H54 (cell line): ENCODE measurements around the gene CBLN1.
"Not testable (repeated sequence)": the region's sequence is repeated elsewhere in the genome, so short reads cannot be mapped to it uniquely, and the experiment has no call there.

Source experiments
- DNase-seq: peaks from one replicate; pipeline ENCODE4 v3.0.0; 2011; ENCODE audit warnings: low spot score, mixed read lengths; ENCODE audit not compliant: insufficient read length
- FAIRE-seq: peaks from 3 replicates; lab custom pipeline; 2011; peaks lifted over from hg19 to GRCh38; lab: Jason Lieb, UNC
- POLR2A ChIP-seq: IDR thresholded peaks from 2 replicates; pipeline ENCODE4 v1.6.1; 2011; ENCODE audit warnings: low read depth, mild to moderate bottlenecking, low read length

Gene CBLN1

DNA sequence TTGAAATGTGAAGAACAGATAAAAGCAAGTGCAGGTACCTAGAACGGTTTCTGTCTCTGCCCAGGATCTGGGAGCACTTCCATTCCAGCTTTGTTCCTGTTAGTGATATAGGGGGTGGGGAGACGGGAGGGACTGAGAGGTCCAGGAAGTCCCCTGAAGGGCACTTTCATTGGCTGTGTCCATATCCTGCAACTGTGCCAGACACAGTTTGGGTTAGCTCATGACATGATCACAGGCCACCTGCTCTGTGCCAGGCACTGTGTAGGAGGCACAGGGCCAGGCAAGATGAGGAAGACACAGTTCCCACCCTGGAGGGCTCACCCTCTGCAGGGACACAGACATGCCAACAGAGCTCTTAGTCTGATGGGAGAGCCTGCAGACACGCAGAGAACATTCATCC is 7.9 kb downstream of the CBLN1 start:
- FAIRE-seq (no peak), DNase-seq (no peak)
- no peak for TF ChIP-seq POLR2A

DNA sequence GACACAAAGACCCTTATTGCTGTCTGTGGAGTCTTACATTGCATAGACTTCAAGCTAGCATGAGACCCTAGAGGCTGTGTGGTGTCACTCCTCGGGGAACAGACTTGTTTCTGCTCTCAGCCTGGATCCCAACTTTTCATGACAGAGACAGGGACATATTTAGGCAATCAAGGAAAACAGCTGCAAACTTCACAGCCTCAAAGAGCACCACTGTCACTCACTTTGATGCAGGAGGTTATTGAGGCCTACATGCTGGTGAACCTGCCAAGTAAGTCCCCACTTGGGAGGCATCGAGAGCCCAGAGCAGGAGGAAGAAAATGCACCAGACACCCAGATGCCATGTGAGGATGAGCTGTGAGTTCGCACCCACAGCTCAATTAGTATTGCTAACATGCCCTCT is 10.3 kb downstream of the CBLN1 start:
- TF ChIP-seq POLR2A, result no peak
- FAIRE-seq, result no peak
- DNase-seq, result no peak

DNA sequence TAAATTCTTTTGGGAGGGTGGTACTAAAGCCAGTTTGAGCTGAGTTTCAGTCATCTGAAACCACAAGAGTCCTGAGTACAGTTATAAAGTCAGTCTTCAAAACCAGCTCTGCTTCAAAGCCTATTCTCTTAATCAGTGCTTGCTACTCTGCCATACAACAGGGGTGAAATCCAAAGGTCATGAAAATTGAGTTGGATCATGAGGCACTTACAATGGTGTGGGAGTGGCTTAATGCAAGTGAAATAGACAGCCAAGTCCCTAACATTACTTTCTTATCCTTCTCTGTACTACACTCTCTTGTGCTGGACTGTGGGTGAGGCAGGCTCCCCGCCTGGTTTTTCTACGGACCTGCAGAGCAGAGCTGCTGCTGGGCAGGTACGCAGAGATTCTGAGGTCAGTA is 12.4 kb downstream of the CBLN1 start:
- TF ChIP-seq POLR2A, result no peak
- no peak for FAIRE-seq
- no peak for DNase-seq

DNA sequence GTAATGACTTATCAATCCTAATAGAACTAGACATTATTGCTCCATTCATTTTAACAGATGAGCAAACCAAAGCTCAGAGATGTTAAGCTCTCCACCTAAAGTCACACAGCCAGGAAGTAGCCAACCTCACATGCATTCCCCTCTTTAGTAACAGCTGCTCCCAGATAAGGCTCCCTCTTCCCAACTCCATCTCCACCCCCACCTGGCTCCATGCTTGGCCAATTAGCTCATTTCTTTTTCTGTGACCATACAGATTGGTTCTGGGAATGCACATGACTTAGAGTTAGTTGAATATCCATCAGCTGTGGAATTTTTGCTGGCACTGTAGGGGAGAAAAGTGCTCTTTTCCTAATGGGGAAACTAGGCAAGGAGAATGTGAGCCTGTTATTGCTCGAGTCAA is 13.0 kb downstream of the CBLN1 start:
- no peak for TF ChIP-seq POLR2A
- no peak for DNase-seq
- no peak for FAIRE-seq

DNA sequence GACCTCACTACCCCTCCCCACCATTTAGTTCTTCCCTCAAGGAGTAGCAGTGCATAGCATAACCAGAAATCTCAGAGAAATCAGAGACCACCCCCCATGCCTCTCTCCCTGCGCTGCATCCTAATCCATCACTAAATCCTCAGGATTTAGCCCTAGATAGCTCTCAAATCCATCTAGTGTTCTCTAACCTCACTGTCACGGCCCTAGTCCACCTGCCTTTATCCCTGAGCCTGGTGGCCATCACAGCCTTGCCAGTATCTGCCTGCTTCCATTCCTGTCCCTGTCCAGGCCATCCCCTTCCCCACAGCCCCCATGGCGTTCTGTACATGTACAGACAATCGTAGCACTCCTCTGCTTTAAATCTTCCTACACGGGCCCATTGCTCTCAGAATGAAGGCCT is 19.1 kb downstream of the CBLN1 start:
- no peak for TF ChIP-seq POLR2A
- no peak for DNase-seq

DNA sequence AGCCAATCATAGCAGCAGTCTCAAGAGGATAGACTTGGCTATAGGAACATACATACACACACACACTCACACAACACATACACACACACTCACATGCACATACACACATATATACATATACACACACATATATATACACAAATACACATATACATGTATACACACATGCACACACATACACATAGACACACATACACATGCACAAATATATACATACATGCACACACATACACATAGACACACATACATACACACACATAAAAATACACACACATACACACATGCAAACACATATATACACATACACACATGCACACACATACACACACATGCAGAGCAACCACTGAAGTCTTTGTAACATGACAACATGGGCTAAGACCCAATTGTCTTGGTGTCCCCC is 19.7 kb downstream of the CBLN1 start:
- no peak for FAIRE-seq
- no peak for DNase-seq
- no peak for TF ChIP-seq POLR2A

More for the DNA sequence above, 19.1 kb downstream of the CBLN1 start:
- FAIRE-seq, result no peak

DNA sequence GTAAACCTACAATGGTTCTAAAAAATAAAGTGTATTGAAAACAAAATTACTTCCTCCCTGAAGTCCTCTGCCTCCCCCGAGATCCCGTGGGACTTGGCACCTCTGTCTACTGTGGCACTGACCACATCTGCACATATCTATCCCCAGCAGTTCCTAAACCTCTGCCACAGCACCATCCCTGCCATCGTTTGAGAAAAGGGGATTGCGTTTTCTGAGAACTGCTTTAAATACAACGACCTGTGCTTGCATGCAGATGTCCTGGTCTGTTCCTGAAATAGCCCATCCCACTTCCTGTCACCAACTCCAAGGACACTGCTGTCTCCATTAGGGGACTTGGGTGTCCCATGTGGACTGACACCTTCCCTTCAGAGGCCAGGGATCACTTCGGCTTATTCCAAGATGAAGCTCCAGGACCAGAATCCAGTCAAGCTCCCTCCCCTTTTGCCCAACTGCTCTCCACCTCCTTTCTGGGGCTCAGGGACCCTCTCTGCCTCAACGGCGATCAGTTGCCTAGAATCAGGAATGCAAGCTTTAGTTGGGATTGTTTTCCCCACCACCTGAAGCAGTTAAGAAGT is 20.6 kb downstream of the CBLN1 start:
- FAIRE-seq, result no peak
- DNase-seq, result no peak
- no peak for TF ChIP-seq POLR2A

DNA sequence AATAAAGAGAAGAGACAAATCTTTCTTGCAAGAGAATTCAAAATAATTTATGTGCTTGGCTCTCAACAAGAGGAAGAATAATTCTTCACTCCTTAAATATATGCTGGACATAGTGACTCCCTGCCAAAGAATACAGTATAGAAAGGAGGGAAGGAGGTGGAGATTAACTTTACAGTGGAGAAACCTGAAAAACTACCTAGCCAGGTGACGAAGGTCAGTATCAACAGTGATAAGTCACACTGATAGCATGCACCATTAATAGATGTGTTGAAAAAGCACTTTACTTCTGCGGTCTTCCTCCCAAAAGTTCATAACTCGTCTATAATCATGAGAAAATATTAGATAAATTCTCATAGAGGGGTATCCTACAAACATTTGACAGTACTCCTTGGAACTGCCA is 21.4 kb downstream of the CBLN1 start:
- DNase-seq (no peak), FAIRE-seq (no peak)
- no peak for TF ChIP-seq POLR2A

DNA sequence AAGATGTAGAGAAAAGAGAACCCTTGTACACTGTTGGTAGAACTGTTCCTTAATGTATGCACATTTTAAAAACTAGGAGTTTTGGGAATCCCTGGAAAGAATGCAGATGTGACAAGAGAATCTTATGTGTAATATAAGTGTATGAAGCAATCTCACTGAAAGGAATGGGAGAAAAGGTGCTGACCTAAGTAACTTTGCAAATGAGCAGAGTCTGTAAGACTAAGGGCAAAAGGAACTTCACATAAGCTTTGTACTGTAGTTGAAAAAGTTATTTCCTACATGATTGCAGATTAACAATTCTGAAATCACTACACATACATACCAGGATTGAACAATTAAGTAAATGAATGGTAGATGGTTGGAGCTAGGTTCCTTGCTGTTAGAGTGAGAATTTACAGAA is 22.3 kb downstream of the CBLN1 start:
- FAIRE-seq (no peak), DNase-seq (no peak)
- no peak for TF ChIP-seq POLR2A

DNA sequence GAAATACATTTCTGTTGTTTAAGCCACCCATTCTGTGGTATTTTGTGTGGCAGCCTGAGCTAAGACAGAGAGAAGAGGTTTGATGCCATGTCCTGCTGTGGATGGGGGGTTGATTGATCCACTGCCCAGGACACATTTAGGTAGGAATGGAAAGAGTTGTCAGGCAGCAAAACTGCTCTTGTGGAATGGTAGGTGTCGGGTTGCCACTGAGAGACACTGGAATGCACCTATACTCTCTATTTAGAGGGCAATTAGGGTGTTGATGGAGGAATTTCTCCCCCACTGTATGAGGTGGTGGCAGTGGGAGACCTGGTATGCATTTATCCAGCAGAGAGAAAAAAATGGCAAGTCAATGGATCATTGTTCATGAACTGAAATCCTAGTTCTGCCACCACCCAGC is 30.9 kb downstream of the CBLN1 start:
- no peak for DNase-seq
- TF ChIP-seq POLR2A, result no peak
- no peak for FAIRE-seq

DNA sequence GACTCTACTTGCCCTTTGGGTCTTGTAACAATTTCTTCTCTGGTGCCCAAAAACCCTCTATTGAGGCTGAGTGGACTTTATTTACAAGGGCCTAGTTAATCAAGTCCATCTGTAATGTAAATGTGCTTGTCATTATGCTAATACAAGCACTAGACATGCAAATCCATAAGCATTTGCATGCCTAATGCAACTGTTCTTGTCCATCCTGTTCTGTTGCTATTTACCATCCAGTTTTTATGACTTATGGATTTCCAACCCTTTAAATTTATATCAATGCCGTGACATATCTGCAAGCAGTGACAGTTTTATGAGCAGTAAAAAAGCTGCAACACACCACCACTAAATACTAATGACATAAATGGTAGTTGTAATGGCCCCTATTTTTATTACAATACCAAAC is 33.4 kb downstream of the CBLN1 start:
- FAIRE-seq (no peak), DNase-seq (no peak)
- TF ChIP-seq POLR2A, result no peak

DNA sequence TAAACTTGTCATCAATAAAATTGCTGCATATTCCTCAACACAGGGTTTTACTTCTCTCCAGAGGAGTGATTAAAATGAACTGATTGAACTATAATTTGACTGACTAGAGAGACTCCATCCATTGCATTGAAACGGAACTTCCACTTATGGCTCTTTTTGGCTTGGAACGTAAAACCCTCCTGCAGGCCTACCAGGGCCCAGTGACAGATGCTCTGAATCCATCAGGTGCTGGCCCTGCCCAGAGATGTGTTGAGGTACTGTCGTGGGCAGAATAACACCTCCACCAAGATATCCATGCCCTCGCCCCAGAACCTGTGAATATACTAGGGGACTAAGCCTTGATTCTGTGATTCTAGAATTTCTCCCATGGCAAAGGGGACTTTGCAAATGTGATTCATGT is 45.4 kb downstream of the CBLN1 start:
- FAIRE-seq (no peak), DNase-seq (no peak)
- no peak for TF ChIP-seq POLR2A

DNA sequence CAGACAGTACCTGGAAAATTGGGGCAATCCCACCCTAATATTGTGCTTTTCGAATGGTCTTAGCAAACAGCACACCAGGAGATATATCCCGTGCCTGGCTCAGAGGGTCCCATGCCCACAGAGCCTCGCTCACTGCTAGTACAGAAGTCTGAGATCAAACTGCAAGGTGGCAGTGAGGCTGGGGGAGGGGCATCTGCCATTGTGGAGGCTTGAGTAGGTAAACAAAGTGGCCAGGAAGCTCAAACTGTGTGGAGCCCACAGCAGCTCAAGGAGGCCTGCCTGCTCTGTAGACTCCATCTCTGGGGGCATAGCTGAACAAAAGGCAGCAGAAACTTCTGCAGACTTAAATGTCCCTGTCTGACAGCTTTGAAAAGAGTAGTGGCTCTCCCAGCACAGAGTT is 53.3 kb downstream of the CBLN1 start:
- not testable (repeated sequence) for DNase-seq, FAIRE-seq
